Mononuclear cell (primary cell): Measurements from ENCODE around the gene SLX4IP. TPM values are rescaled to one million over a fixed set of nuclear protein-coding genes. Genes with fewer than 3 reads are reported as not detected.
"Not testable (repeated sequence)": the region's sequence is repeated elsewhere in the genome, so short reads cannot be mapped to it uniquely, and the experiment has no call there.

Source experiments
- H3K27me3 ChIP-seq: 2 replicates; pipeline ENCODE4 v1.6.0; 2011; ENCODE audit warnings: low read length, control low read depth; ENCODE audit not compliant: insufficient read depth
- H3K4me1 ChIP-seq: 2 replicates; pipeline ENCODE4 v1.5.1; 2011; ENCODE audit warnings: mild to moderate bottlenecking, low read length, control low read depth; ENCODE audit not compliant: insufficient read depth
- H3K4me3 ChIP-seq: 2 replicates; pipeline ENCODE4 v1.5.1; 2011; ENCODE audit warnings: mild to moderate bottlenecking, low read length, moderate library complexity
- H3K9me3 ChIP-seq: 2 replicates; pipeline ENCODE4 v1.5.1; 2011; ENCODE audit warnings: low read depth, mild to moderate bottlenecking, control low read depth, low read length
- total RNA-seq: library from RNA; depleted of rRNA; stranded (reverse); fragments of >200 nt; gene quantifications from one replicate; pipeline ENCODE4 v1.2.3, GENCODE V29; 2012

Gene SLX4IP
- total RNA-seq, 1 donor: 1.2 TPM

DNA sequence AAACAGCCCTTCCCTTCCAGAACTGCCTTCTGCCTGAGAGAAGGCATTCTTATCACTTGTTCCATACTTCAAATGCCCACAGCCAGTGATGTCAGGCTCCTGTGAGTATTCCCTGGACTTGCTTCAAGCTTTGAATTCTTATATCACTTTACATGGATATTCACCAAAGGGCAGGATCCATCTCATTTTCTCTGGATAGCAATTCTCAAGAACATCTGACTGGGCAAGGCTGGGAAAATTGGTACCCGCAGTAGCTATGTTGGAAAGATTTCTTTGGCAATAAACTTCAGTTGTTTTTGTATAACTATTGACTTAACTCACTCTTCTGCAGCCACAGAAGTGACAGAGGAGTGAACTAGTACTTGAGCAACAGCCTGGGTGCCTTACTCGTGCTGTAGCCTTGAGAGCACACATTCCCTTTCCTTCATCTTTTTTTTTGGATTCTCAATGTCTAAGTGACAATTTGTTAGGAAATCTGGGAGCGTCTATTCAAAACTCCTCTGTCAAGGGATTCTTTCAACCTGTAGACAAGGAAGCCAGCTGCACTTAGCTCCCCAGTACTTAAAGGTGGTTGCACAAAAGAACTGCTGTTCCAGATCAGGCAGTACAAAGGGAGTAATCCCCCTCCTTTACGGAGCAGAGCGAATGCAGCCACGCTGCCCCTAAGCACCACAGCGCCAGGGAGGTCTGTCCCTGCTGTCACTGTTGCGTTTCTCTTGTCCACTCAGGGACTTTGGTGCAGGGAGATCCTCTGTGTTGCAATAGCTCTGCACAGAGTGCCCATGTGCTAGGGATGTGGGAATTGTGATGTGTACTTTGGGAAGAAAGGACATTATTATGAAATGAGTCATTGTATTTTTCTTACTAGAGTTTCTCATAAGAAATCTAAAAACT, 169.1 kb downstream of the SLX4IP start:
- Histone ChIP-seq H3K9me3 (no peaks in the 10 kb centered on the region), H3K4me1 (no peaks in the 10 kb centered on the region), H3K4me3 (no peak overlapping the region), H3K27me3 (no peaks in the 10 kb centered on the region)

DNA sequence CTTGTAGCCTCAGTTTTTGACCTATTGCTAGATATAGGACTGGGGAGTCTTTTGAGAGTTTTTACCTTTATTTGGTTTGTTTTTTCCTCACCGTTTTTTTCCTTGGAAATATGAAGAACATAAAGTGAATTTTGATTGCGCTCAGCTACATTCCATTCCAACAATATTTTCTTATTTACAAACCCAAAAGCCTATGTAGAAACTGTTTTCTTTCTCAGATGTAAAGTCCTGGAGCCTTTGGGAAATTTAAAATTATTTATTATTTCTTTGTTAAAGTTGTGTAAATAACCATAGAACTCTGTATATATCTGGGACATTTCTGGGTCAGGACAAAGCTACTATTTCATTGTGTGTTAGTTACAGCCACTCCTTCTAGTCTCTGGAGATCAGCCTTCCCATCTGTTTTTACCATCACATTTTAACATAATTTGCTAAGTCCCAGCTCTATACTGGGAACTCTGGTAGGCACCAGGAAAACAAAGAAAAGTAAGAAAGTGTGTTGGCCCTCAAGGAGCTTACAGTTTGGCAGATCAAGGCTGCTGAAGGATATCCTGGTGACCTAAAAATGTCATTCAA, 169.8 kb downstream of the SLX4IP start:
- no peak overlapping the region for H3K4me3 ChIP-seq
- H3K4me1 ChIP-seq: no peaks in the 10 kb centered on the region
- H3K27me3 ChIP-seq: no peaks in the 10 kb centered on the region
- no peaks in the 10 kb centered on the region for H3K9me3 ChIP-seq

DNA sequence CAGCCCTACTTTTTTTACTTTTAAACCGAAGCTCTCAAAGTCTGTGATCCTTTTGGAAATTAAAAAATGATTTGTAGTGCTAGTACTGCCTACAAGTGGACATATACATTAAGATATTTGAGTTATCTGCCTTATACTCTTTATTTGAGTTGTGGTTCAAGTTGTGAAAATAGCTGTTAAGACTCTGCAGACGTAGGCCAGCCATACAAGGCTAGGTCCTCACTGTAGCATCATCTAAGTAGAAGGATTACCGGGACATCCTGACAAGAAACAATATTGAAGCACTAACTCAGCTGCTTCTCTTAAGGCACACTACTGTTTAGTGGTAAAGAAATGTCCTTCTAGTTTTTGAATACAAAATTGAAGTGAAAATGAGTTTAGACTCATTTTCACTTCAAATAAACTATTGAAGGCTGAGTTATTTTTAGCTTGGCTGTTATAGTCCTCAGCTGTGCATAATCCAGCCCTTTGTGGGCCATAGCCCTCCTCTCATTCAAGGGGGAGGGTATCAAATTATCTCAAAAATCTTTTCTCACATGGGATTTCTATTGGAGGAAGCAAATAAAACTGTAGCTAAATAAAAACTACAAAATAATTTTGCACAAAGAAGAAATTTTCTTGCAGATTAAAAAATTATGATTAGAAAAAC, 170.6 kb downstream of the SLX4IP start:
- Histone ChIP-seq H3K4me3 (no peak overlapping the region), H3K4me1 (no peaks in the 10 kb centered on the region), H3K27me3 (no peaks in the 10 kb centered on the region), H3K9me3 (no peaks in the 10 kb centered on the region)

DNA sequence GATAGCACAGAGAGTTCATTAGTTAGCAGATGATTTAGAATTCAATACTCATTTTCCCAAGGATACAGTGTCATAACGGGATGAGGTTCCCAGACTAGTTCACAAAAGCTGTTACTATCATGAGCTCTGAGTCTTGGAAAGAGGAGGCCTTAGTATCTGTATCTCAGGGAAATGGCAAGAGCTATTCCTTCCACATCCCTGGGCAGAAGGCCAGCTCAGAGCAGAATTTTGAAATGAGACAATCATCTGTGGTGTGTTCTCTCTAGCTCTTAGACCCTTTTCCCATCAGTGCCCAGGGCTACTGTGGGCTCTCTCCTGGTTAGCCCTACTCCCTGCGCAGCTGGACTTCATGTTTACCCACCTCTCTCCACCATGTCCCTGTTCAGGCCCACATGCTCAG, 174.2 kb downstream of the SLX4IP start:
- Histone ChIP-seq H3K27me3 (no peaks in the 10 kb centered on the region), H3K9me3 (no peaks in the 10 kb centered on the region), H3K4me1 (no peaks in the 10 kb centered on the region), H3K4me3 (no peak overlapping the region)

DNA sequence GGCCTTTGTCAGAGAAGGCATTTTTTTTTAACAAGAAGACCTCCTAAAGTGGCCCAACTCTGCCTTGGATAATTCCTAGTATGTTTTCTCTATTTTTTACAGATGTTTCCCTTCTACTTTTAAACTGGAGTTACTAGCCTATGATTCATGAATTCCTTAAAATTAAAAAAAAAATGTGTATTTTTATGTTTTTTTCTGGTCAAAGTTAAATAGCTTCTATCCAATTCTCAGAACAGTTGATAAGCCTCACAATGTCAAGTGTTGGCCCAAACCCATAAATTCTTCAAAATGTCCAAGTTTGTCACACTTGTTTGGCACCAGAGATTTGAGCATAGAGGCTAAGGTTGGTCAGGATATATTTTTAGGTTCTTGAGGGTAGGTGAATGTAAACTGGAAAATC, 174.7 kb downstream of the SLX4IP start:
- H3K9me3 ChIP-seq: no peaks in the 10 kb centered on the region
- H3K4me1 ChIP-seq: no peaks in the 10 kb centered on the region
- no peaks in the 10 kb centered on the region for H3K27me3 ChIP-seq
- H3K4me3 ChIP-seq: no peak overlapping the region

DNA sequence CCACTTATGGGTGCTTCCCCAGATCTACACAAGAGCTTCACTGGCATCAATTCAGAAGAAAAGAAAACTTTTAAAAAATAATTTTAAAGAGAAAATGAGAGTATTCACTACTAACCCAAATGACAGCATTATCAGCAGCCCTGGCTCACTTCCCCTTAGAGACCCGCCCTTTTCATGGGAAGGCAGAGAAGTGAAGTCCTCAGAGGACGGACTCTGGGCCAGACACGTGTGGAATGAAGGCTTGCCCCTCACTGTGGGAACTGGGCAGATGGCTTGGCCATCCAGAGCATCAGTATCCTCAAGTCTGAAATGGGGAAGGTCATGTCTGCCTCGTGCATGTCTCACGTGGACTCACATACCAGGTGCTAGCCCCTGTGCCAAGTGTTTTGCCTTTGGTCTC, 175.1 kb downstream of the SLX4IP start:
- Histone ChIP-seq H3K27me3 (no peaks in the 10 kb centered on the region), H3K9me3 (no peaks in the 10 kb centered on the region), H3K4me1 (no peaks in the 10 kb centered on the region), H3K4me3 (no peak overlapping the region)

DNA sequence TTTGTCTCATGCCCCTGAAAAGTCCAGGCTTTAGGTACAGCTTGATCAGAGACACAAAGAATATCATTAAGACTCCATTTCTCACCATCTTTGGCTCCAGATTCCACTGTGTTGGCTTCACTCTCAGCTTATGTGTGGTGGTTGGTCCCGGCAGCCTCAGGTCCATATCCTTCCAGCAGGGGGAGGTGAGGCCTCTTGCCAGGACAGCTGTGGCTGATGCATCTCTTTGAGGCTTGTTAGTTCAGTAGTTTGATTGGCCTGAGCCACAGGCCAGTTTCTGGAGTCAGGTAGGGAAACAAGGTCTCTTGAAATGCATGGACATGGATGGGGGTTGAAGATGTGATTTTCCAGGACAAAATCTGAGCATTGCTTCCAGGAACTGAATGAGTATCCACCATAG, 176.3 kb downstream of the SLX4IP start:
- Histone ChIP-seq H3K4me1 (no peaks in the 10 kb centered on the region), H3K9me3 (no peaks in the 10 kb centered on the region), H3K4me3 (no peak overlapping the region), H3K27me3 (no peaks in the 10 kb centered on the region)

DNA sequence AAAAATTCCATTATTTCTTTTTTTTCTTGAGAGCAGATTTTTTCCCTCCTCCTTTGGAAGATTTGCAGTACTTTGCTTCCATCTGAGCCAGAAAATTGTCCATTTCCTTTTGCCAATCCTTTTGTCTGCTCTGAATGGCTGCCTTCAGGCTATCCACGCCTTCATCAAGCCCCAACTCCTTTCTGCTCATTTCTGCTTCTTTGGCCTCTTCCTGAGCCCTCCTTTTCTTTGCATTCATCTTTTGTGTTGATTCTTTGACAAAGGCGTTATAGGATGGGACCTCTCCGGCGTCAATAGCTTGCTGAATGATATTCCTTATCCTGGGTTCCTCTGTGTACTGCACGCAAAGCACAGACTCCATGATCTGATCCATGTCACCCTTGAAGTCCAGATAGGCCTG, 178.3 kb downstream of the SLX4IP start:
- not testable (repeated sequence) for H3K9me3 ChIP-seq, H3K27me3 ChIP-seq, H3K4me3 ChIP-seq, H3K4me1 ChIP-seq

DNA sequence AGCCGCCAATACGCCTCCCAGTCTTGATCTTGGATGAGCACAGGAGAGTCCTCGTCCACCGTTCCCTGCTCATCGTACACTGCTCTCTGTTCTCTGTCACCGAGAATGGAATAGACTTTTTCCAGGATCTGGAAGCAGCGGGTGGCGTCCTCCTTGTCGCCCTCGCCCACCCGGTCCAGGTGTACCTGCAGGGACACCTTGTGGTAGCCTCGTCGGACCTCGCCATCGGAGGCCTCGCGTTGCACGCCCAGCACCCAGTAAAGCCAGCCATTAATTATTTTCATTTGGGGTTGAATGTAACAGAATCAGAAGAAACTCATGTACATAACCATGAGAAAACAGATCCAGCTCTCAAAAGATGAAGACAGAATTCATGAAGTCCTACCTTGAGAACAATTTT, 178.8 kb downstream of the SLX4IP start:
- H3K27me3 ChIP-seq: no peaks in the 10 kb centered on the region
- no peaks in the 10 kb centered on the region for H3K4me1 ChIP-seq
- no peaks in the 10 kb centered on the region for H3K9me3 ChIP-seq
- no peak overlapping the region for H3K4me3 ChIP-seq

DNA sequence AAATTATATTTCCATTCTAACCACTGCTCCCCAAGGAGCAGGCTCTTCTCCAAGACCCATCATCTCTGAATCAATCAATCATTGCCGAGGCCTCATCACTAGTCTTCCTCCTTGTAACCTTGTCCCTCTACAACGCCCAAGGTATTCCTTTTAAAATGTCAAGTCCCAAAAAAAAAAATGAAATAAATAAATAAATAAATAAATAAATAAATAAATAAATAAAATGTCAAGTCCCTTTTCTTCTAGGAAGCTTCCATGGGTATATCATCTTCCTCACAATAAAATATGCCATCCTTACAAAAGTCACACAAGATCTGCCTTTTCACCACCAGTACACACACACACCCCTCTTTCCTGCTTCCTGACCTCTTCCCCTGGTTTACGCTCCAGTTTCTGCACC, 181.1 kb downstream of the SLX4IP start:
- no peaks in the 10 kb centered on the region for H3K4me1 ChIP-seq
- H3K27me3 ChIP-seq: no peaks in the 10 kb centered on the region
- no peak overlapping the region for H3K4me3 ChIP-seq
- no peaks in the 10 kb centered on the region for H3K9me3 ChIP-seq

DNA sequence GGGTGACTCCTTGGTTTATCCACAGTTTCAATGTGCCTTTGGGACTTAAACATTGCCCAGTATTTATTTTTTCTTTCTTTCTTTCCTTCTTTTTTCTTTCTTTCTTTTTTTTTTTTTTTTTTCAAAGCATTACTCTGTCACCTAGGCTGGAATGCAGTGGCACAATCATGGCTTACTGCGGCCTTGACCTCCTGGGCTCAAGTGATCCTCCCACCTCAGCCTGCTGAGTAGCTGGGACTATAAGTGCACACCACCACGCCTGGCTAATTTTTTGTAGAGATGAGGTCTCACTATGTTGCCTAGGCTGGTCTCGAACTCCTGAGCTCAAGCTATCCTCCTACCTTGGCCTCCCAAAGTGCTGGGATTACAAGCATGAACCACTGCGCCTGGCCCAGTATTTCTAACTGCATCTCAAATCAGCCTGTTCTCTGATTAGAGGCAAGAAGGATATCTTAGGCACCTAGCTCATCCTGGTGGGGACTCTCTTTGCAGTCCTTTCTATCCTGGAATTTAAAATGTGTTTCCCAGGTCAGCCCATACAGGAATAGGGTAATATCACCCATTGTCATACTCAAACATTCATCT, 182.5 kb downstream of the SLX4IP start:
- H3K4me3 ChIP-seq, H3K27me3 ChIP-seq, H3K9me3 ChIP-seq, H3K4me1 ChIP-seq: not testable (repeated sequence)

DNA sequence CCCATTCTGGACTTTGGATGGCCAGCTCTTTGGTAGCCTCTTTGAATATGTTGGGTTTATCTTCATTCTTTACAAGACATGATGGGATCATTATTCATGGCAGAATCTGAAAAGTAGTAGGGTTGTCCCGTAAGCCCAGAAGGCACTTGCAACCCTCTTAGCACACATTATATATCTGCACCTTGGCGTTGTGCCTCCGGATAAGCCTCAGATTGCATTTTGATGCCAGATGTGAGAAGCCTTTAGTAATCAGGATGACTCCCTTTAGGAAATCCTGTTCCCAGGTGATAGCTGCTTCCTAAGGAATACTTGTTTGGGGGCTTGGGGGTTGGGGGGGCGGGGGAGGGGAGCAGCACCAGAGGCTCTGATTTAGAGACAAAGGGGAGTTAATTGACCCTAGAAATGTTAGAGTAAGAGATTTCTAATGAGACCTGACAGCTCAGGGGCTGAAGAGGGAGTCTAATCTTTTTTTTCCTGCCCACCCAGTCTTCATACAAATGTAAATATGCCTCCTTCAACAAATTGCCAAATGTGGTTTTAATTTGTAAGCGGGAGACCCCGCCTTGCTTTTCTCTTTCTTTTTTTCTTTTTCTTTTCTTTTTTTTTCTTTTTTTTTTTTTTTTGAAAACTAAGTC, 183.6 kb downstream of the SLX4IP start:
- H3K4me3 ChIP-seq: no peak overlapping the region
- no peaks in the 10 kb centered on the region for H3K9me3 ChIP-seq
- H3K4me1 ChIP-seq: no peaks in the 10 kb centered on the region
- no peaks in the 10 kb centered on the region for H3K27me3 ChIP-seq

DNA sequence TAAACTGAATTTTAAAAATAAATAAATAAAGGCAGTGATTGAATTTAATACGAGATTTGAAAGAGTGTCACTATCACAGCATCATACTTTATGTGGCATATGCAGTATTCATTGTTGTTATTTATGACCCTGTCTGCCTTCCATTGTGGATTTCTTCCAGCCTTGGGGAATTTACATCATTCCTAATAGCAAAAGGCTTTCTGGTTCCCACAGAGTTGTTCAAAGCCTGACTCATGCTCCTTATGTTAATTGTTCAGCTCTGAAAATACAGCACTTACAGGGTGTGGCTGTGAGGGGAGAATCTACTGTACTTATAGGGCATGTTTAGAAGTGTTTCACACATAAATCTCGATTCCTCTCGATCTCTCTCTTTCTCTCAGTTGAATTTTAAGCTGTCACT, 184.3 kb downstream of the SLX4IP start:
- Histone ChIP-seq H3K27me3 (no peaks in the 10 kb centered on the region), H3K4me1 (no peaks in the 10 kb centered on the region), H3K9me3 (no peaks in the 10 kb centered on the region), H3K4me3 (no peak overlapping the region)

DNA sequence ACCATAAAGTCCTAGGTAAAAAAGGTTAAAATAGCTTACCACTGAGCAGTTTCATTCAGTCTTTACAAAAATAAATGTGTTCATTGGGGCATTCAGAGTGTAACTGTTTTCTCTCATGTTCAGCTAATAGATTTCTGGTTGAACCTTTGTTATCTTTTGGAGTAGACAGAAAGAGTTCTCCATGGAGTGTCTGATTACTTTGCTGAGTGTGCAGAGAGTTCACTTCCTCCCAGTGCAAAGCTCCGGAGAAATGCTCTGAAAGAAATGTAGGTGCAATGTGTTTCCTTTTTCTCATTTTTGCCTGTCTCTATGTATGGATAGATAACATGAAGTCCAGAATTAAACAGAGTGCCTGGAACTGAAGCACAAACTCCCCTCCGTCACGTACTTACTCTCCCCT, 186.0 kb downstream of the SLX4IP start:
- Histone ChIP-seq H3K4me3 (no peak overlapping the region), H3K9me3 (no peaks in the 10 kb centered on the region)

More for the DNA sequence above, 186.0 kb downstream of the SLX4IP start:
- Histone ChIP-seq H3K27me3 (no peaks in the 10 kb centered on the region), H3K4me1 (no peaks in the 10 kb centered on the region)
